Fibroblast of the aortic adventitia (primary cell): ENCODE results near the gene NDOR1. TPM values are rescaled to one million over a fixed set of nuclear protein-coding genes. Genes with fewer than 3 reads are reported as not detected.

ENCODE experiments used
- DNase-seq: peaks from one replicate; pipeline ENCODE4 v3.0.0-alpha.2; 2010; ENCODE audit warnings: low read depth
- H3K4me3 ChIP-seq: 2 replicates; pipeline ENCODE4 v1.5.1; 2011; ENCODE audit warnings: low read depth, mild to moderate bottlenecking, control low read depth, low read length, moderate library complexity
- total RNA-seq: library from RNA; depleted of rRNA; stranded (reverse); fragments of >200 nt; gene quantifications from 2 replicates; pipeline ENCODE4 v1.2.3, GENCODE V29; 2012; ENCODE audit warnings: low replicate concordance
- TF ChIP-seq, protein P1 (sequence below): IDR thresholded peaks from 2 replicates; pipeline ENCODE4 v1.5.1; 2011; ENCODE audit warnings: mild to moderate bottlenecking, low read length, control low read depth, inconsistent platforms; ENCODE audit not compliant: insufficient read depth

NDOR1 gene
- total RNA-seq, 1 donor = 8.6 TPM

DNA sequence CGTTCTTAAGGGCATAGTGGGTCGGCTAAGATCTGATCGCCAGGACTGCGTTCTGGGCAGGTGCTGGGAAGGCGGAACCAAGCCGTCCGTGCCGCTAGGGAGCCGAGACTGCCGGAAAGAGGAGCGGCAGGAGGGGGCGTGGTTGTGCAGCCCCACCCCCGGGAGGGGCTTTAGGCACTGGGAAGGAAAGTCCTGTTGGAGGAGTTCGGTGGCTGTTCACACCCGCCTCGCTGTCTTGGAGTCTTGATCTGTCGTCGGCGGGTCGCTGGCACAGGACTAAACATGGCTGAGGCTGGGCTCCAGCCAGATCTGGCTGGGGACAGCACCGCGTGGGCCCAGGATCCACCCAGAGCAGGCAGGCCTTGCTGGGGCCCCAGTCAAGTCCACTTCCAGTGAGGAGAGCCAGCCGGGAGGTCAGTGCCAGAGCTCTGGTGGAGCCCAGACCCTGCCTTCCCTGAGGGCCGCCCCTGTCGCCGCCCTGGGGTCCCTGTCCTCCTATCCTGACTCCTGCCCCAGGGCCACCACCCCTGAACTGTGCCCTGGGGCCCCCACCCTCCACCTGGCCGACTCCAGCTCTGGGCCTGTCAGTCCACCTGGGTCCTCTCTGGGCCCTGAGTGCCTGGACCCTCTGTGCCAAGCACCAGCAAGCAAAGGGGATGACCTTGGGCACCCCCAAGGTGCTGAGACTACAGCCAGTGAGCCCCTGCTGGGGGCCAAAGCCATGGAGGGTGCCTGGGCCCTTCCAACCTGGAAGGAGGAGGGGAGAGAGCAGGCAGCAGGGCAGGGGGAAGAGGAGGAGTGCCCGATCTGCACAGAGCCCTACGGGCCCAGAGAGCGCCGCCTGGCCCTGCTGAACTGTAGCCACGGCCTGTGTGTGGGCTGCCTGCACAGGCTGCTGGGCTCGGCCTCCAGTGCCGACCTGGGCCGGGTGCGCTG, 12.0 kb downstream of the NDOR1 start:
- peak; percentile 24 for DNase-seq
- peak overlapping the region; percentile 28 for H3K4me3 ChIP-seq
- TF ChIP-seq, protein P1, sequence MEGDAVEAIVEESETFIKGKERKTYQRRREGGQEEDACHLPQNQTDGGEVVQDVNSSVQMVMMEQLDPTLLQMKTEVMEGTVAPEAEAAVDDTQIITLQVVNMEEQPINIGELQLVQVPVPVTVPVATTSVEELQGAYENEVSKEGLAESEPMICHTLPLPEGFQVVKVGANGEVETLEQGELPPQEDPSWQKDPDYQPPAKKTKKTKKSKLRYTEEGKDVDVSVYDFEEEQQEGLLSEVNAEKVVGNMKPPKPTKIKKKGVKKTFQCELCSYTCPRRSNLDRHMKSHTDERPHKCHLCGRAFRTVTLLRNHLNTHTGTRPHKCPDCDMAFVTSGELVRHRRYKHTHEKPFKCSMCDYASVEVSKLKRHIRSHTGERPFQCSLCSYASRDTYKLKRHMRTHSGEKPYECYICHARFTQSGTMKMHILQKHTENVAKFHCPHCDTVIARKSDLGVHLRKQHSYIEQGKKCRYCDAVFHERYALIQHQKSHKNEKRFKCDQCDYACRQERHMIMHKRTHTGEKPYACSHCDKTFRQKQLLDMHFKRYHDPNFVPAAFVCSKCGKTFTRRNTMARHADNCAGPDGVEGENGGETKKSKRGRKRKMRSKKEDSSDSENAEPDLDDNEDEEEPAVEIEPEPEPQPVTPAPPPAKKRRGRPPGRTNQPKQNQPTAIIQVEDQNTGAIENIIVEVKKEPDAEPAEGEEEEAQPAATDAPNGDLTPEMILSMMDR = no peak

DNA sequence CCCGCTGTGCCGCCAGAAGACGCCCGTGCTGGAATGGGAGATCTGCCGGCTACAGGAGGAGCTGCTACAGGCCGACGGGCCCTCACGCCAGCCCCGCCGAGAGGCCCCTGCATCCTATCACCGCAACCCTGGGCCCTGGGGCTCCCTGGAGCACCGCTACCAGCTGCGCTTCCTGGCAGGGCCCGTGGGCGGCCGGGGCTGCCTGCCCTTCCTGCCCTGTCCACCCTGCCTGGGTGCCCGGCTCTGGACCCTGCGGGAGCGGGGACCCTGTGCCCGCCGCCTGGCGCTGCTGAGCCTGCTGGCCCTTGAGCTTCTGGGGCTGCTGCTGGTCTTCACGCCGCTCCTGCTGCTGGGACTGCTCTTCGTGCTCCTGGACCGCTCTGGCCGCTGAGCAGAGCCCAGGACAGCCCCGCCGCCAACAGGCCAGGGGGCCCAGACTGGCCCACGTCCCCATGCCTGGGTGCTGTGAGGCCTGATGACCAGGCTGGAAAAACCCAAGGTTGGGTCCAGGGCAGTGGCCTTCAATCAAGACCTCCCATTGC, 12.8 kb downstream of the NDOR1 start:
- no peak overlapping the region for H3K4me3 ChIP-seq
- TF ChIP-seq, protein P1 = no peak
- no peak for DNase-seq

DNA sequence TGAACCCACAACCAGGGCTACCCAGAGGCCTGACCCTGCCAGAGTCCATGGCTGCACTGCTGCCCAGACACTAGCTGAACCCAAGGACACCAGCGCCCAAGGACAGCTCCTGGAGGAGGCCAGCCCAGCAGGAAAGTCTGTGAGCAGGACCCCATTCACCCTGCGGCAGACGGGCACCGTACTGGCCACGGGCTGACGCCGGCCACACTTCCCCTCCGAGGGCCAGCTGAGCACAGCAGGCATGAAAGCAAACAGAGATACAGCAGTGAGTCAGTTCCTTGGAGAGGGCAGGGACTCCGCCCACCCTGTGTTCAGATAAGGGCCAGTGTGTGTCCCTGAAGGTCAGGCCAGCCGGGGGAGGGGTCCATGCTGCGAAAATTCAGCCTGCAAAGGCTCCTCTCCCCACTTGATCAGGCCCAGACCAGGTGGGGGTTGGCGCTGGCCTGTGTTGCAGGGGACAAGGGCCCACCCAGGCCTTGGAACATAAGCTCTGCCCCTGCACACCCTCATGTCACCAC, 13.3 kb downstream of the NDOR1 start:
- TF ChIP-seq, protein P1 = no peak
- peak; percentile 55 for DNase-seq
- H3K4me3 ChIP-seq = no peak overlapping the region

DNA sequence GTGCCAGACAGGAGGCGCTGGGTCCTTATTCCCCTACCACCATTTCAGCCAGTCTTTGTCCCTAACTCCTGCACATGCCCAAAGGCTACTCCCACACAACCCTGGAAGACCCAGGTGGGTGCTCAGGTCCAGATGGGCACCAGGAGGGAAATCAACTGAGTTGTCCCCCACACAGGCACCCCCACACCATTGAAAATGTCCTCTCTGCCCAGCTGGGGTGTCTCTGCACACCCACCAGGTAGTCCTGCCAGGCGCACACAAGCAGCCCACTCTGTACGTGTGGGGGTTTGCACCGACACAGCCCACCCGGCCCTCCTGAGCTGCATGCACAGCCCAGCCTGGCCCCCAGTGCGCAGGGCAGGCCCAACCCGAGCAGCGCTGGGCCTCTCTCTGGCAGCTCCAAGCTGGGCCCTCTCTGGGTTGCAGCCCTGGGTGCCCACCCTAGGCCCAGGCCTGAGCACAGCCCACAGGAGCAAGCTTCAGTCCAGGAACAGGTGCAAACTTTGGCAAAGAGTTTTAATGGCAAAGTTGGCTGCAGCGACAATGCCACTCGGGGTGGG, 14.3 kb downstream of the NDOR1 start:
- no peak overlapping the region for H3K4me3 ChIP-seq
- no peak for DNase-seq
- TF ChIP-seq, protein P1 = no peak

DNA sequence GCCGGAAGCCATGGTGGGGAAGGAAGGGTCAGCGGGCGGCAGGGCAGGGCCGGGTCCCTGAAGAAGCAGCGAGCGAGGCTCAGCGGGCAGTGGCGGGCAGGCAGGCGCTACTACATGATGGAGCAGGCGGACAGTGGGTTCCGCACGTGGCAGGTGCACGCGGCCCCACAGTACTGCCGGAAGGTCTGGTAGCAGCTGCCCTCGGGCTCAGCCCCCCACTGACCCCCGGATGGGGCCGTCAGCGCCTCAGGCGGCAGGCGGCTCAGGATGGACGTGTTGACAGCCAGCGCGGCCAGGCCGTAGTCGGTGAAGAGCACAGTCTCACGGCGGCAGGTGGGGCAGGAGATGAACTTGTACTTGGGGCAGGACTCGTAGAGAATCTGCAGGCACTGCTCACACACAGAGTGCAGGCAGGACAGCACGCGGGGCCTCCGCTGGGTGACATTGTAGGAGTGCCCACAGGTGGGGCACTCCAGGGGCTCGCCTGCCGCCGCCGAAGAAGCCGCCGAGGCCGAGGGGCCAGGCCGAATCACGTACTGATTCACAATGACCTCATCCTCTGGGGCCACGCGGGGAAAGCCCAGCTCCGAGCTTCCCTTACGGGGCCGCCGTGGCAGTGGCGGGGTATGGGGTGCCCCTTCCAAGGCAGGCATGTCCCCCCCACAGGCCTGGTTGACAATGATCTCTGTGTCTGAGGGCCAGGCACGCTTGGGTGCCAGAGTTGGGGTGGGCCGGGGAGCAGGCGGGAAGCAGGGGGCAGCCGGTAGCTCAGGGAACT, 15.0 kb downstream of the NDOR1 start:
- DNase-seq = no peak
- TF ChIP-seq, protein P1 = no peak
- no peak overlapping the region for H3K4me3 ChIP-seq

DNA sequence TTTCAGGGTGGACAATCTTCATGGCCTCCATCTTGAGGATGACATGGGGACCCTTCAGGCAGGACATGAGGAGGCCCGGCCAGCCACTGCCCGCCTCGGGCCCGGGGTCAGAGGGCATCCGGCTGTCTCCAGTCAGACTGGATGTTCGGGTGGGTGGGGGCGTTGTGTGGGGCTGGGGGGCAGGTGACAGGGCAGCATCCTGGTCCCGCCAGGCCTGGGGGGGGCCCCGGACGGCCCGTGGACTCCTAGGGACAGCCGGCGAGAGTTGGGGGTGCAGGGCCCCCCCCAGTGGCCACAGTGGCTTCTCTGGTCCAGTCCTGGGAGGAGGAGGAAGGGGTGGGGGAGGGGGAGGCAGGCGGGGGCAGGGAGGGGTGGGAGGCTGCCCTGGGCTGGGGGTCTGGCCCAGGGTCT, 15.6 kb downstream of the NDOR1 start:
- H3K4me3 ChIP-seq = no peak overlapping the region
- TF ChIP-seq, protein P1 = no peak
- DNase-seq = no peak
